ENCODE data around the gene ARHGAP24. TPM values are rescaled to one million over a fixed set of nuclear protein-coding genes. Genes with fewer than 3 reads are reported as not detected.

ARHGAP24 gene
- total and polyA plus RNA-seq, 2 of the 13 experiments (the other 11 are each of a cell fraction or from before 2014, with no cell fraction given): 0.07 to 0.55 TPM

- 28% methylated on average over 6 of the region's 6 CpGs for WGBS (ENCODE audit: low lambda C conversion rate)
- no peak overlapping the region for H3K4me2 ChIP-seq (ENCODE audit: low read depth, low read length)
- CTCF ChIA-PET (ENCODE audit: low intra/inter-chr PET ratio, low total read pairs): no interaction called here
- TF ChIP-seq GZF1 (CRISPR knock-in tag; IDR thresholded peaks at IDR 0.05): no peak
- TF ChIP-seq, protein P1, sequence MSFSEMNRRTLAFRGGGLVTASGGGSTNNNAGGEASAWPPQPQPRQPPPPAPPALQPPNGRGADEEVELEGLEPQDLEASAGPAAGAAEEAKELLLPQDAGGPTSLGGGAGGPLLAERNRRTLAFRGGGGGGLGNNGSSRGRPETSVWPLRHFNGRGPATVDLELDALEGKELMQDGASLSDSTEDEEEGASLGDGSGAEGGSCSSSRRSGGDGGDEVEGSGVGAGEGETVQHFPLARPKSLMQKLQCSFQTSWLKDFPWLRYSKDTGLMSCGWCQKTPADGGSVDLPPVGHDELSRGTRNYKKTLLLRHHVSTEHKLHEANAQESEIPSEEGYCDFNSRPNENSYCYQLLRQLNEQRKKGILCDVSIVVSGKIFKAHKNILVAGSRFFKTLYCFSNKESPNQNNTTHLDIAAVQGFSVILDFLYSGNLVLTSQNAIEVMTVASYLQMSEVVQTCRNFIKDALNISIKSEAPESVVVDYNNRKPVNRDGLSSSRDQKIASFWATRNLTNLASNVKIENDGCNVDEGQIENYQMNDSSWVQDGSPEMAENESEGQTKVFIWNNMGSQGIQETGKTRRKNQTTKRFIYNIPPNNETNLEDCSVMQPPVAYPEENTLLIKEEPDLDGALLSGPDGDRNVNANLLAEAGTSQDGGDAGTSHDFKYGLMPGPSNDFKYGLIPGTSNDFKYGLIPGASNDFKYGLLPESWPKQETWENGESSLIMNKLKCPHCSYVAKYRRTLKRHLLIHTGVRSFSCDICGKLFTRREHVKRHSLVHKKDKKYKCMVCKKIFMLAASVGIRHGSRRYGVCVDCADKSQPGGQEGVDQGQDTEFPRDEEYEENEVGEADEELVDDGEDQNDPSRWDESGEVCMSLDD (CRISPR knock-in tag; IDR thresholded peaks at IDR 0.05; ENCODE audit: borderline replicate concordance): no peak
- no peak for TF ChIP-seq CREBL2 (CRISPR knock-in tag; IDR thresholded peaks at IDR 0.05; ENCODE audit: borderline replicate concordance)
- no peak for TF ChIP-seq TOE1 (CRISPR knock-in tag; IDR thresholded peaks at IDR 0.05)
- no peak for TF ChIP-seq HNF1A (IDR thresholded peaks at IDR 0.05; ENCODE audit: low read depth)
- no peak for TF ChIP-seq HNF1A (CRISPR knock-in tag; IDR thresholded peaks at IDR 0.05; ENCODE audit: borderline replicate concordance)
- TF ChIP-seq HBP1 (CRISPR knock-in tag; IDR thresholded peaks at IDR 0.05; ENCODE audit: low read depth): no peak
- TF ChIP-seq ELF4 (CRISPR knock-in tag; IDR thresholded peaks at IDR 0.05; ENCODE audit: borderline replicate concordance): no peak
- TF ChIP-seq CBFB (CRISPR knock-in tag; IDR thresholded peaks at IDR 0.05): no peak
- TF ChIP-seq E2F2 (CRISPR knock-in tag; IDR thresholded peaks at IDR 0.05; ENCODE audit: borderline replicate concordance): no peak
- no peak for TF ChIP-seq MTF2 (CRISPR knock-in tag; IDR thresholded peaks at IDR 0.05; ENCODE audit: borderline replicate concordance)
- TF ChIP-seq SALL1 (CRISPR knock-in tag; IDR thresholded peaks at IDR 0.05): no peak
- TF ChIP-seq RFX3 (CRISPR knock-in tag; IDR thresholded peaks at IDR 0.05): no peak
- TF ChIP-seq ZNF225 (CRISPR knock-in tag; IDR thresholded peaks at IDR 0.05): no peak
Measured at GRCh38 chr4:85860066-85860740, 385.3 kb downstream of the ARHGAP24 start.

More at GRCh38 chr4:85860066-85860740, 385.3 kb downstream of the ARHGAP24 start:
- DNase-seq (ENCODE audit: low spot score) (no peak), FAIRE-seq (no peak), ATAC-seq (no peak)
- in situ Hi-C loops (cut with HindIII; ENCODE audit: extremely low pct_ligation_motif_present, low pct_unique_long_range_greater_than_20kb): no loop called here
- no peak overlapping the region for H3K27ac ChIP-seq (ENCODE audit: extremely low read length, insufficient read depth, low read length)
- H3K79me2 ChIP-seq (ENCODE audit: insufficient read depth, low read length): no peaks in the 10 kb centered on the region
- no peak overlapping the region for H3K9ac ChIP-seq (ENCODE audit: insufficient read depth, low read depth, low read length)
- no peak overlapping the region for H3K4me3 ChIP-seq (replicated peaks in 1 of 3; ENCODE audit: insufficient read depth in 1 of 3, low read depth in 2 of 3, low read length in 3 of 3)
- no peaks in the 10 kb centered on the region for H4K20me1 ChIP-seq (ENCODE audit: insufficient read depth, low read length)
- POLR2A ChIA-PET: no interaction called here
- no peaks in the 10 kb centered on the region for H3K9me3 ChIP-seq (ENCODE audit: low read length)
- no TSS peak for BruUV-seq (replicated peaks)
- H2AFZ ChIP-seq (ENCODE audit: low read length): no peak overlapping the region
- intact Hi-C loops (cut with micrococcal nuclease; ENCODE audit: unreplicated experiment): no loop called here
- H3K27me3 ChIP-seq (ENCODE audit: control insufficient read depth in 1 of 2, insufficient read depth in 2 of 2, low read length in 2 of 2): no peaks in the 10 kb centered on the region
- no peaks in the 10 kb centered on the region for H3K4me1 ChIP-seq (ENCODE audit: insufficient read depth, low read length)
- no peaks in the 10 kb centered on the region for H3K36me3 ChIP-seq (replicated peaks in 1 of 2; ENCODE audit: control insufficient read depth in 1 of 2, insufficient read depth in 2 of 2, low read length in 2 of 2)

Data from HepG2 (cell line).